DMS114 treated with DMSO at 0.1 percent for 48 hours (cell line): ENCODE results near the gene CDAN1.

Source experiments
- DNase-seq: peaks from one replicate; lab custom pipeline; 2025; ENCODE audit not compliant: unreplicated experiment; lab: John Stamatoyannopoulos, UW

Gene CDAN1

GRCh38 chr15:42734076-42734672 lies 2.8 kb downstream of the CDAN1 start:
- DNase-seq = no peak

GRCh38 chr15:42733027-42733426 lies 3.9 kb downstream of the CDAN1 start:
- no peak for DNase-seq

GRCh38 chr15:42732095-42732827 lies 4.7 kb downstream of the CDAN1 start:
- no peak for DNase-seq

GRCh38 chr15:42731461-42731860 lies 5.5 kb downstream of the CDAN1 start:
- DNase-seq = no peak

- no peak for DNase-seq
Measured at GRCh38 chr15:42730536-42730935, 6.4 kb downstream of the CDAN1 start.

GRCh38 chr15:42730135-42730534 lies 6.8 kb downstream of the CDAN1 start:
- DNase-seq = no peak

- no peak for DNase-seq
Measured at GRCh38 chr15:42729409-42729808, 7.5 kb downstream of the CDAN1 start.

GRCh38 chr15:42728972-42729371 lies 8.0 kb downstream of the CDAN1 start:
- DNase-seq = no peak

GRCh38 chr15:42728560-42728959 lies 8.4 kb downstream of the CDAN1 start:
- DNase-seq = no peak

- DNase-seq = no peak
Measured at GRCh38 chr15:42727750-42728381, 9.1 kb downstream of the CDAN1 start.

- DNase-seq = no peak
Measured at GRCh38 chr15:42726114-42726513, 10.8 kb downstream of the CDAN1 start.

- DNase-seq = no peak
Measured at GRCh38 chr15:42725331-42725903, 11.5 kb downstream of the CDAN1 start.

- no peak for DNase-seq
Measured at GRCh38 chr15:42724276-42724675, 12.7 kb downstream of the CDAN1 start.

- no peak for DNase-seq
Measured at GRCh38 chr15:42723068-42723467, 13.9 kb downstream of the CDAN1 start.

GRCh38 chr15:42721916-42722315 lies 15.0 kb downstream of the CDAN1 start:
- DNase-seq = no peak

- DNase-seq = no peak
Measured at GRCh38 chr15:42721016-42721415, 15.9 kb downstream of the CDAN1 start.

- no peak for DNase-seq
Measured at GRCh38 chr15:42720071-42720470, 16.9 kb downstream of the CDAN1 start.

GRCh38 chr15:42719043-42719442 lies 17.9 kb downstream of the CDAN1 start:
- DNase-seq = no peak

- DNase-seq = no peak
Measured at GRCh38 chr15:42716626-42717025, 20.3 kb downstream of the CDAN1 start.

GRCh38 chr15:42716125-42716524 lies 20.8 kb downstream of the CDAN1 start:
- no peak for DNase-seq

- DNase-seq = no peak
Measured at GRCh38 chr15:42712584-42712983, 24.3 kb downstream of the CDAN1 start.

- no peak for DNase-seq
Measured at GRCh38 chr15:42711746-42712145, 25.2 kb downstream of the CDAN1 start.
